K562 (cell line): ENCODE results near the gene PDLIM4. TPM values are rescaled to one million over a fixed set of nuclear protein-coding genes. Genes with fewer than 3 reads are reported as not detected.

Source experiments
- FOSL1 ChIP-seq: fragments of 200-800 bp; sonication (Bioruptor generic); conservative IDR thresholded peaks from 2 replicates; pipeline ENCODE4 v1.6.1; 2016; ENCODE audit warnings: missing genetic modification characterization, missing compliant biosample characterization
- GABPB1 ChIP-seq: sonication (generic); formaldehyde crosslinking; IDR thresholded peaks from 2 replicates; pipeline ENCODE4 v1.8.0; 2022; ENCODE audit warnings: mild to moderate bottlenecking, missing genetic modification reagents
- KHSRP ChIP-seq: fragments of 450-650 bp; IDR thresholded peaks from 2 replicates; pipeline ENCODE4 v1.6.1; 2017
- PHF8 ChIP-seq: fragments of 200-600 bp; sonication (generic); IDR thresholded peaks from 2 replicates; pipeline ENCODE4 v1.6.1; 2012; ENCODE audit warnings: mixed run types, mild to moderate bottlenecking, inconsistent platforms, low read length, moderate library complexity, borderline replicate concordance
- RBBP5 ChIP-seq: fragments of 200-600 bp; sonication (generic); IDR thresholded peaks from 2 replicates; pipeline ENCODE4 v1.6.1; 2012; ENCODE audit warnings: borderline replicate concordance, mild to moderate bottlenecking, low read length, control low read depth, inconsistent platforms; ENCODE audit not compliant: insufficient read depth, poor library complexity, severe bottlenecking
- RCOR1 ChIP-seq, 2 experiments: IDR thresholded peaks; 2 replicates each; pipeline ENCODE4 v1.6.1; 2012; ENCODE audit warnings: low read depth in 2 of 2, low read length in 2 of 2, borderline replicate concordance in 1 of 2, improper control_type of control experiment in 1 of 2
- SMAD1 ChIP-seq: fragments of 150-350 bp; IDR thresholded peaks from 2 replicates; pipeline ENCODE4 v1.6.1; 2014; ENCODE audit warnings: low read length, low read depth; ENCODE audit not compliant: partially characterized antibody
- YY1 ChIP-seq, 3 experiments: IDR thresholded peaks; 2 replicates each; pipeline ENCODE4 v1.6.1; 2011; ENCODE audit warnings: low read length in 2 of 3, mild to moderate bottlenecking in 2 of 3, moderate library complexity in 2 of 3, borderline replicate concordance in 1 of 3, control low read depth in 1 of 3, low read depth in 1 of 3; ENCODE audit not compliant: insufficient read depth in 3 of 3, insufficient replicate concordance in 2 of 3, control insufficient read depth in 1 of 3, insufficient read length in 1 of 3; ENCODE audit errors: extremely low read depth in 1 of 3
- ZBTB7A ChIP-seq: IDR thresholded peaks from 2 replicates; pipeline ENCODE4 v1.6.1; 2011; ENCODE audit warnings: low read depth, mild to moderate bottlenecking, low read length, moderate library complexity, borderline replicate concordance; ENCODE audit not compliant: control insufficient read depth
- ZSCAN32 ChIP-seq: fragments of 450-650 bp; formaldehyde crosslinking; IDR thresholded peaks from 2 replicates; pipeline ENCODE4 v1.4.0; 2020; ENCODE audit warnings: mild to moderate bottlenecking, moderate library complexity
- polyA plus RNA-seq, 8 experiments: library from polyadenylated mRNA; depleted of rRNA in 4 of 8; stranded (reverse) in 5 of 8; unstranded in 3 of 8; fragments of >200 nt; fragmentation: Nextera tagmentation in 2 of 8; fragmentation: Illumina TruSeq in 1 of 8; extraction: Ambion mirVana in 2 of 8; extraction: Trizol in 1 of 8; gene quantifications; 2 replicates each; pipeline versions ENCODE4 v1.2.1 to v1.2.3, GENCODE V29; 2011 to 2014; ENCODE audit warnings: inconsistent platforms in 1 of 8, missing spikeins in 1 of 8
- total RNA-seq, 7 experiments: library from RNA; depleted of rRNA in 6 of 7; stranded (reverse); fragments of >200 nt in 6 of 7; fragmentation: Illumina TruSeq in 2 of 7; extraction: Trizol in 2 of 7; gene quantifications; 2 replicates each; pipeline versions ENCODE4 v1.2.1 to v1.2.3, GENCODE V29; 2011 to 2021; ENCODE audit warnings: low replicate concordance in 1 of 7
- TF ChIP-seq, protein P1 (sequence below): sonication (generic); formaldehyde crosslinking; IDR thresholded peaks from 2 replicates; pipeline ENCODE4 v1.4.0; 2020; ENCODE audit warnings: mild to moderate bottlenecking, missing genetic modification reagents
- TF ChIP-seq, protein P2 (sequence below): fragments of 450-650 bp; IDR thresholded peaks from 2 replicates; pipeline ENCODE4 v1.6.1; 2016
- TF ChIP-seq, protein P3 (sequence below): fragments of 450-650 bp; IDR thresholded peaks from 2 replicates; pipeline ENCODE4 v1.6.1; 2016; ENCODE audit warnings: antibody characterized with exemption
- TF ChIP-seq, protein P4 (sequence below), 3 experiments: IDR thresholded peaks in 2 of 3; conservative IDR thresholded peaks in 1 of 3; 2 replicates each; pipeline ENCODE4 v1.5.1; 2011 to 2012; ENCODE audit warnings: low read length in 3 of 3, mild to moderate bottlenecking in 3 of 3, control low read depth in 2 of 3, improper control_type of control experiment in 1 of 3, inconsistent platforms in 1 of 3, low read depth in 1 of 3, mixed read lengths in 1 of 3, moderate library complexity in 1 of 3; ENCODE audit not compliant: insufficient read depth in 2 of 3

Gene PDLIM4
- total and polyA plus RNA-seq, 9 of the 15 experiments (the other 6 are each of a cell fraction or from before 2014, with no cell fraction given), result 0.28 to 32.8 (median 13.1) TPM

DNA sequence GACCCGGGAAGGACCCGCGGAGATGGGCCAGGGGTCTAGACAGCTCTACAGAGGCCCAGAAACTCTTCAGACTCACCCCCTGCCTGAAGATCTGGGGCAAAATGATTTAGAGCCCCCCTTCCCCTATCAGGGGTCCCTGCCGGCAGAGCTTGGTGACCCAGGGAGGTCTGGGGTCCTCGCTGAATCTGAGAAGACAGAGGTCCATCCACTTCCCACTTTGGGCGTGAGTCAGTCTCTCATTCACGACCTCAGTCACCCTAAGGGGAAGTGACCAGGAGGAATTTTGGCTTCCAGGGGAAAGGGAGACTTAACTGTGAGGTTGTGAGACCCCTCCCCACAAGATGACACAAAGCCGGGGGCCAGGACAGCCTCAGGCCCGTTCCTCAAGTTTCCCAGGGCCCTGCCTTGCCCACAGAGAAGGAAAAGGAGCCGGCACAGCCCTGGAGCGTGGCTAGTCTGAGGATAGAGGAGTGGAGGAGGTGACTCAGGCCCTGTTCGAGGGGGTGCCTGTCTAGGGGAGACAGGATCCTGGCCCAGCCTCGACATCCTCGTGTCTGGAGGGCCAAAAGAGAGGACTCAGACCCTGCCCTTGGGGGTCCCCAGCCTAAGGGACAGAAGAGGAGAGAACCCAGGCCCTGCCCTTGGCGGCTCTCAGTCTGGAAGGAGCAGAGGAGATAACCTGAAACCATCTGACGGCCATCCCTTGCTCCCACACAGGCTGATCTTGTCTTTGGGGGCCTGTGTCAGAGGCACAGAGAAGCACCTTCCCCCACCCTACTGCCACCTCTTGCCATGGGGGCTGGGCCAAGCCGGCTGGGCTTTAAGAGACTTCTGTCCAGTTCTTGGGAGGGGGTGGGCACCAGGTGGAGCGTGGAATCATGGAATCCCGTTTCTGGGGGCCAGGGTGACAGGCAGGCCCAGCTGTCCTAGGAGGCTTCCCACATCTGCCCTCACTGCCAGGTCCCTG lies 889 bp downstream of the PDLIM4 start (continued):
- TF ChIP-seq, protein P1, sequence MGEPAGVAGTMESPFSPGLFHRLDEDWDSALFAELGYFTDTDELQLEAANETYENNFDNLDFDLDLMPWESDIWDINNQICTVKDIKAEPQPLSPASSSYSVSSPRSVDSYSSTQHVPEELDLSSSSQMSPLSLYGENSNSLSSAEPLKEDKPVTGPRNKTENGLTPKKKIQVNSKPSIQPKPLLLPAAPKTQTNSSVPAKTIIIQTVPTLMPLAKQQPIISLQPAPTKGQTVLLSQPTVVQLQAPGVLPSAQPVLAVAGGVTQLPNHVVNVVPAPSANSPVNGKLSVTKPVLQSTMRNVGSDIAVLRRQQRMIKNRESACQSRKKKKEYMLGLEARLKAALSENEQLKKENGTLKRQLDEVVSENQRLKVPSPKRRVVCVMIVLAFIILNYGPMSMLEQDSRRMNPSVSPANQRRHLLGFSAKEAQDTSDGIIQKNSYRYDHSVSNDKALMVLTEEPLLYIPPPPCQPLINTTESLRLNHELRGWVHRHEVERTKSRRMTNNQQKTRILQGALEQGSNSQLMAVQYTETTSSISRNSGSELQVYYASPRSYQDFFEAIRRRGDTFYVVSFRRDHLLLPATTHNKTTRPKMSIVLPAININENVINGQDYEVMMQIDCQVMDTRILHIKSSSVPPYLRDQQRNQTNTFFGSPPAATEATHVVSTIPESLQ (CRISPR knock-in tag), result peak; percentile 50; the same call in 1 of the 2 replicates
- TF ChIP-seq GABPB1 (CRISPR knock-in tag) (0 out of 2 replicates have a peak, but pooled peaks have one; percentile 38), YY1 (IDR thresholded peaks at IDR 0.05; ENCODE audit: borderline replicate concordance in 1 of 3, control insufficient read depth in 1 of 3, extremely low read depth in 1 of 3, insufficient read depth in 3 of 3, insufficient read length in 1 of 3, insufficient replicate concordance in 2 of 3, low read depth in 1 of 3, low read length in 2 of 3) (peak in 1 of 3 experiments; percentile 22), KHSRP (no peak), FOSL1 (tag) (0 out of 2 replicates have a peak, but pooled peaks have one; percentile 14), ZBTB7A (peak; percentile 36), PHF8 (peak; percentile 34; the same call in 1 of the 2 replicates), RCOR1 (IDR thresholded peaks at IDR 0.05; ENCODE audit: borderline replicate concordance in 1 of 2, low read depth in 2 of 2, low read length in 2 of 2) (0 out of 4 replicates have a peak, but pooled peaks of 1 of the 2 experiments have one; percentile 26), ZSCAN32 (no peak), SMAD1 (peak; percentile 33), RBBP5 (peak; percentile 43)
- TF ChIP-seq, protein P2, sequence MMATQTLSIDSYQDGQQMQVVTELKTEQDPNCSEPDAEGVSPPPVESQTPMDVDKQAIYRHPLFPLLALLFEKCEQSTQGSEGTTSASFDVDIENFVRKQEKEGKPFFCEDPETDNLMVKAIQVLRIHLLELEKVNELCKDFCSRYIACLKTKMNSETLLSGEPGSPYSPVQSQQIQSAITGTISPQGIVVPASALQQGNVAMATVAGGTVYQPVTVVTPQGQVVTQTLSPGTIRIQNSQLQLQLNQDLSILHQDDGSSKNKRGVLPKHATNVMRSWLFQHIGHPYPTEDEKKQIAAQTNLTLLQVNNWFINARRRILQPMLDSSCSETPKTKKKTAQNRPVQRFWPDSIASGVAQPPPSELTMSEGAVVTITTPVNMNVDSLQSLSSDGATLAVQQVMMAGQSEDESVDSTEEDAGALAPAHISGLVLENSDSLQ, result no peak
- TF ChIP-seq, protein P3, sequence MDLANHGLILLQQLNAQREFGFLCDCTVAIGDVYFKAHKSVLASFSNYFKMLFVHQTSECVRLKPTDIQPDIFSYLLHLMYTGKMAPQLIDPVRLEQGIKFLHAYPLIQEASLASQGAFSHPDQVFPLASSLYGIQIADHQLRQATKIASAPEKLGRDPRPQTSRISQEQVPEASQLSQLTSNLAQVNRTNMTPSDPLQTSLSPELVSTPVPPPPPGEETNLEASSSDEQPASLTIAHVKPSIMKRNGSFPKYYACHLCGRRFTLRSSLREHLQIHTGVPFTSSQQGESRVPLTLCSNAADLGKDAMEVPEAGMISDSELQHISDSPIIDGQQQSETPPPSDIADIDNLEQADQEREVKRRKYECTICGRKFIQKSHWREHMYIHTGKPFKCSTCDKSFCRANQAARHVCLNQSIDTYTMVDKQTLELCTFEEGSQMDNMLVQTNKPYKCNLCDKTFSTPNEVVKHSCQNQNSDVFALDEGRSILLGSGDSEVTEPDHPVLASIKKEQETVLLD, result no peak
- TF ChIP-seq, protein P4, sequence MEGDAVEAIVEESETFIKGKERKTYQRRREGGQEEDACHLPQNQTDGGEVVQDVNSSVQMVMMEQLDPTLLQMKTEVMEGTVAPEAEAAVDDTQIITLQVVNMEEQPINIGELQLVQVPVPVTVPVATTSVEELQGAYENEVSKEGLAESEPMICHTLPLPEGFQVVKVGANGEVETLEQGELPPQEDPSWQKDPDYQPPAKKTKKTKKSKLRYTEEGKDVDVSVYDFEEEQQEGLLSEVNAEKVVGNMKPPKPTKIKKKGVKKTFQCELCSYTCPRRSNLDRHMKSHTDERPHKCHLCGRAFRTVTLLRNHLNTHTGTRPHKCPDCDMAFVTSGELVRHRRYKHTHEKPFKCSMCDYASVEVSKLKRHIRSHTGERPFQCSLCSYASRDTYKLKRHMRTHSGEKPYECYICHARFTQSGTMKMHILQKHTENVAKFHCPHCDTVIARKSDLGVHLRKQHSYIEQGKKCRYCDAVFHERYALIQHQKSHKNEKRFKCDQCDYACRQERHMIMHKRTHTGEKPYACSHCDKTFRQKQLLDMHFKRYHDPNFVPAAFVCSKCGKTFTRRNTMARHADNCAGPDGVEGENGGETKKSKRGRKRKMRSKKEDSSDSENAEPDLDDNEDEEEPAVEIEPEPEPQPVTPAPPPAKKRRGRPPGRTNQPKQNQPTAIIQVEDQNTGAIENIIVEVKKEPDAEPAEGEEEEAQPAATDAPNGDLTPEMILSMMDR (IDR thresholded peaks at IDR 0.05 in 2 of 3, conservative IDR thresholded peaks at IDR 0.05 in 1 of 3; ENCODE audit: insufficient read depth in 2 of 3, low read depth in 1 of 3, low read length in 3 of 3), result no peak
- TF ChIP-seq, all 486 proteins: peak for 19
